GM12892 (cell line): ENCODE data around the gene UNCX.

Experiments used
- POLR2A ChIP-seq: IDR thresholded peaks from 2 replicates; pipeline ENCODE4 v1.6.1; 2011; ENCODE audit warnings: low read depth, low read length, control low read depth
- POLR2AphosphoS5 ChIP-seq: IDR thresholded peaks from 2 replicates; pipeline ENCODE4 v1.6.1; 2011; ENCODE audit warnings: low read depth, low read length, control low read depth

DNA sequence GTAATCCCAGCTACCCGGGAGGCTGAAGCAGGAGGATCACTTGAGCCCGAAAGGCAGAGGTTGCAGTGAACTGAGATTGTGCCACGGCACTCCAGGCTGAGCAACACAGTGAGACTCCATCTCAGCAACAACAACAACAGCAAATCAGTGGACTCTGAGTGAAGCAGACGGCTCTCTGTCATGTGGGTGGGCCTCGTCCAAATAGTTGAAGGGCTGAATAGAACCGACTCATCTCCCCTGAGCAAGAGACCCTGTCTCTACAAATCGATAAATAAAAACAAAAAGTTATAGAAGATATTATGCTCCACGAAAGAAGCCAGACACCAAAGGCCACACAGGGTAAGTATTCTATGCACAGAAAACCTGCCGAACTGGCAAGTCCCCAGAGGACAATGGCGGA, 45.9 kb downstream of the UNCX start:
- TF ChIP-seq POLR2A, result no peak
- TF ChIP-seq POLR2AphosphoS5, result no peak
